NCI-H2196 (cell line): ENCODE results near the gene ITPR2.
"Not testable (repeated sequence)": the region's sequence is repeated elsewhere in the genome, so short reads cannot be mapped to it uniquely, and the experiment has no call there.

ENCODE experiments used
- DNase-seq: peaks from one replicate; lab custom pipeline; 2025; ENCODE audit not compliant: unreplicated experiment; lab: John Stamatoyannopoulos, UW

ITPR2 gene

GRCh38 chr12:26680727-26681455, 152.1 kb downstream of the ITPR2 start:
- DNase-seq: no peak

GRCh38 chr12:26678697-26679660, 154.0 kb downstream of the ITPR2 start:
- DNase-seq: no peak

GRCh38 chr12:26671487-26671886, 161.5 kb downstream of the ITPR2 start:
- DNase-seq: not testable (repeated sequence)

GRCh38 chr12:26668847-26669246, 164.1 kb downstream of the ITPR2 start:
- DNase-seq: no peak

- no peak for DNase-seq
Measured at GRCh38 chr12:26668230-26668629, 164.8 kb downstream of the ITPR2 start.

- no peak for DNase-seq
Measured at GRCh38 chr12:26666286-26666685, 166.7 kb downstream of the ITPR2 start.

- DNase-seq: no peak
Measured at GRCh38 chr12:26661399-26661798, 171.6 kb downstream of the ITPR2 start.

- DNase-seq: no peak
Measured at GRCh38 chr12:26659930-26660329, 173.1 kb downstream of the ITPR2 start.

- no peak for DNase-seq
Measured at GRCh38 chr12:26658991-26659390, 174.0 kb downstream of the ITPR2 start.

- DNase-seq: no peak
Measured at GRCh38 chr12:26654623-26655022, 178.4 kb downstream of the ITPR2 start.

GRCh38 chr12:26651566-26652188, 181.3 kb downstream of the ITPR2 start:
- peak; percentile 93 for DNase-seq

GRCh38 chr12:26651036-26651435, 182.0 kb downstream of the ITPR2 start:
- no peak for DNase-seq

GRCh38 chr12:26648999-26649398, 184.0 kb downstream of the ITPR2 start:
- no peak for DNase-seq

- DNase-seq: no peak
Measured at GRCh38 chr12:26648584-26648983, 184.4 kb downstream of the ITPR2 start.

GRCh38 chr12:26648066-26648465, 184.9 kb downstream of the ITPR2 start:
- DNase-seq: no peak

- no peak for DNase-seq
Measured at GRCh38 chr12:26647088-26647487, 185.9 kb downstream of the ITPR2 start.

- no peak for DNase-seq
Measured at GRCh38 chr12:26646571-26646970, 186.4 kb downstream of the ITPR2 start.

- not testable (repeated sequence) for DNase-seq
Measured at GRCh38 chr12:26644376-26644775, 188.6 kb downstream of the ITPR2 start.

GRCh38 chr12:26643532-26644315, 189.3 kb downstream of the ITPR2 start:
- no peak for DNase-seq

GRCh38 chr12:26642361-26642760, 190.6 kb downstream of the ITPR2 start:
- no peak for DNase-seq
